Measurements from ENCODE around the gene MMP17. TPM values are rescaled to one million over a fixed set of nuclear protein-coding genes. Genes with fewer than 3 reads are reported as not detected.

Gene MMP17
- total RNA-seq (2014; rRNA removed; shearing (Covaris generic)) = 36.1 and 75.7 TPM in 2 replicates

DNA sequence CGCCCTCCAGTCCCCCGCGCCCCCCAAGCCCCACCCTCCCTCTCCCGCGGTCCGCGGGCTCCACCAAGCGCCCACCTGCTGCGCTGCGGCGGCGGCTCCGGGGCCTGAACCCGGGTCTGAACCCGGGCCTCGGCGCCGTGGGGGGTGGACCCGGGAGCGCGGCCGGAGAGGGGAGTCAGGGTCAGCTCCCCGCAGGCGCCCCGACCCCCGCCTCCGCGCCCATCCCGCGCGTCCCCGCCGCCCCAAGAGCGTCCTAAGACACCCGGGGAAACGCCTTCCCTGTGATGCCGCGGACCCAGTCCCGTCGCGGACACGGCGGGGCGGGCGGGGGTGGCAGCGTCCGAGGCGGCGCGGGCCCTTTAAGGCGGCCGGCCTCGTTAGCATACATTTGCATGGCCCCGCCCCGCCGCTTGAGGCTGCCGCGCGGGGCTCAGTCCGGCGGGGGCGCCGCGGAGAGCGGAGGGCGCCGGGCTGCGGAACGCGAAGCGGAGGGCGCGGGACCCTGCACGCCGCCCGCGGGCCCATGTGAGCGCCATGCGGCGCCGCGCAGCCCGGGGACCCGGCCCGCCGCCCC lies at the start of gene MMP17:
MMP17 (plus strand) TSS at position 433 of the 574 bp plus-strand sequence; CDS start at position 535, 102 bp downstream.
- H3K36me3 ChIP-seq (replicated peaks; ENCODE audit: control insufficient read depth, insufficient read depth, low read length) = no peaks in the 10 kb centered on the region
- peaks cover 29% of the 10 kb centered on the region for H3K27me3 ChIP-seq (ENCODE audit: control insufficient read depth, insufficient read depth, low read length)
- peak; percentile 97 for DNase-seq
- H3K4me3 ChIP-seq (ENCODE audit: insufficient read depth, low read depth, low read length) = peak within 1 kb of the TSS; percentile 51

DNA sequence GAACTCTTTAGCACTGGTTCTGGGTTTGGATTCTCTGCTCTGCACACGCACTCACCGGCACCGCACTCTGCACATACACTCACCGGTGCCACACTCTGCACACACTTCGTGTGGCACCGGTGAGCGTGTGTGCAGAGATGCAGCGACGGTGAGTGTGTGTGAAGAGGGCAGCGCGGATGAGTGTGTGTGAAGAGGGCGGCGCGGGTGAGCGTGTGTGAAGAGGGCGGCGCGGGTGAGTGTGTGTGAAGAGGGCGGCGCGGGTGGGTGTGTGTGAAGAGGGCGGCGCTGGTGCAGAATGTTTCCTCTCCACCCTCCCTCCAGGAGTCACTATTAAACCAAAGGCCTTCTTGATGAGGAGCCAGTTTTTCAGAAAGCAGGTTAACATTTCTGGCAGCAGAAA lies 49.2 kb upstream of the MMP17 start:
- Histone ChIP-seq H3K27me3 (ENCODE audit: control insufficient read depth, insufficient read depth, low read length) (no peaks in the 10 kb centered on the region), H3K36me3 (replicated peaks; ENCODE audit: control insufficient read depth, insufficient read depth, low read length) (peaks cover 12% of the 10 kb centered on the region), H3K4me3 (ENCODE audit: insufficient read depth, low read depth, low read length) (no peak overlapping the region)
- no peak for DNase-seq

GRCh38 chr12:131782061-131782460 lies 46.1 kb upstream of the MMP17 start:
- DNase-seq = no peak
- Histone ChIP-seq H3K4me3 (ENCODE audit: insufficient read depth, low read depth, low read length) (no peak overlapping the region), H3K27me3 (ENCODE audit: control insufficient read depth, insufficient read depth, low read length) (no peaks in the 10 kb centered on the region), H3K36me3 (replicated peaks; ENCODE audit: control insufficient read depth, insufficient read depth, low read length) (peaks cover 17% of the 10 kb centered on the region)

DNA sequence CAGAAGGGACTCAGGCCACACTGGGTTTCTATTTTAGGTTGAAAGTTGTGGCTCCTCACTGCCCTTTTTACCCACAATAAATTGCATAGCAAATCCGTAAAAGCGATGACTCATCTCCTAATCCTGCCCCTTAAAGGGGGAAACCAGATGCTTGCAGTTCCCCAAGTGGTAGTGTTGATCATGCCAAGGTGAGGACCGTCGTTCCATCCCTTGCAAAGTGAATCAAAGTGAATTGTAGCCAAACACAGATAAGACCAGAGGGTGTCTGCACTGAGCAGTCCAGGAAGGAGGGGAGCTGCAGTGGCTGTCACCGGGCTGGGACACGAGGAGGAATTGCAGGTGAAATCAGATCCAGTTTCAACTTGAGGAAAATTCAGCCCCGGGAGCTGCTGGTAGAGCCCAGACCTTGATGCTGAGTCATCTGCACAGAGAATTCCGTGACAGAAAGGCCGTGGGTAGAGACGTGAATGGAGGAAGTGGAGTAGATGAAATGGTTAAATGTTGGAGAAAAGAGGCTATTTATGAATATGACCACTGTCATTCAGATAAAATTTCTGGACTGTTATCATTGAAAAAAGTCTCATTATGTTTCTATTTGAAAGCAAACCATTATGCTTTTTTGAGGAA lies 44.2 kb upstream of the MMP17 start:
- DNase-seq = peak; percentile 77

DNA sequence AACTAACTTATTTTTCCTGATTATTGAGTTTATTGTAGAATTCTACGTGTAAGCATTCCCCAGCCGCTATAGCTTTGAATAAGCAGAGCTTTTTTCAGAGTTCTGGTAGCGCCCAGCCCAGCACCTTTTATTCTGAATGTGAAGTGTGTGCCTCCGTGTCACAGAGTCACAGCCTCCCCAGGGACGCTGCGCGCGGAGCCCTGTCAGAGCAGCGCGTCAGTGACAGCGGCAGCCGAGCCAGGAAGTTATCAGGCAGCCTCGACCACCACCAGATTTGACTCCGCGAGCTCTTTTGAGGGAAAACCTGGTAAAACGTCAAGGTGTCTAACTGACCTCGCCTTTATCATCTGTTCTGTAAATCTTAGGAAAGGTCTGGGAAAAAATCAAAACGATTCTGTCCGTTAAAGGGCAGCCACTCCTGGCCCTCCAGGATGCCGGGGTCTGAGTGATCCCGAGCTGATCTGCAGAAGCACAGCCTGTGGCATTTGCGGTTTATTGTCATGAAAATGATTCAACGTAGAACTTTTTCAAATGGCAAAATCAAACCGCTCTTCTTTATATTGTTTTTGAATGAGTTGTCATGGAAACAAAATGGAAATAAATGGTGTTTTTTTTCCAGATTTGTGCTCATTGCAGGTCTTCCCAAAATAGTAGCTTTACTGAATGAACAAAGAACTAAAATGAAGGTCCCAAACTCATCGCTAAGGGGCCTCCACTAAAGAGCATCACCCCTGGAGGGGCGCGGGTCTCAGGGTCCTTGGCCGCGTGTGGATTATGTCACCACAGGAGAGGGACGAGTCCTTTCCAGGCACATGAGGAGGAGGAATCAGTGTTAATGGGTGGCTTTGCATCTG lies 43.1 kb upstream of the MMP17 start:
- H3K4me3 ChIP-seq (ENCODE audit: insufficient read depth, low read depth, low read length) = no peak overlapping the region
- DNase-seq = peak; percentile 78
- peaks cover 18% of the 10 kb centered on the region for H3K36me3 ChIP-seq (replicated peaks; ENCODE audit: control insufficient read depth, insufficient read depth, low read length)
- H3K27me3 ChIP-seq (ENCODE audit: control insufficient read depth, insufficient read depth, low read length) = no peaks in the 10 kb centered on the region

More for the DNA sequence above, 44.2 kb upstream of the MMP17 start:
- Histone ChIP-seq H3K27me3 (ENCODE audit: control insufficient read depth, insufficient read depth, low read length) (no peaks in the 10 kb centered on the region), H3K36me3 (replicated peaks; ENCODE audit: control insufficient read depth, insufficient read depth, low read length) (peaks cover 17% of the 10 kb centered on the region), H3K4me3 (ENCODE audit: insufficient read depth, low read depth, low read length) (no peak overlapping the region)

- H3K4me3 ChIP-seq (ENCODE audit: insufficient read depth, low read depth, low read length) = no peak overlapping the region
- no peak for DNase-seq
- H3K36me3 ChIP-seq (replicated peaks; ENCODE audit: control insufficient read depth, insufficient read depth, low read length) = peaks cover 16% of the 10 kb centered on the region
- H3K27me3 ChIP-seq (ENCODE audit: control insufficient read depth, insufficient read depth, low read length) = no peaks in the 10 kb centered on the region
These were observed 42.3 kb upstream of the MMP17 start for GRCh38 chr12:131785763-131786330.

- Histone ChIP-seq H3K27me3 (ENCODE audit: control insufficient read depth, insufficient read depth, low read length) (no peaks in the 10 kb centered on the region), H3K36me3 (replicated peaks; ENCODE audit: control insufficient read depth, insufficient read depth, low read length) (peaks cover 16% of the 10 kb centered on the region), H3K4me3 (ENCODE audit: insufficient read depth, low read depth, low read length) (no peak overlapping the region)
- no peak for DNase-seq
These were observed 41.9 kb upstream of the MMP17 start for GRCh38 chr12:131786331-131786730.

DNA sequence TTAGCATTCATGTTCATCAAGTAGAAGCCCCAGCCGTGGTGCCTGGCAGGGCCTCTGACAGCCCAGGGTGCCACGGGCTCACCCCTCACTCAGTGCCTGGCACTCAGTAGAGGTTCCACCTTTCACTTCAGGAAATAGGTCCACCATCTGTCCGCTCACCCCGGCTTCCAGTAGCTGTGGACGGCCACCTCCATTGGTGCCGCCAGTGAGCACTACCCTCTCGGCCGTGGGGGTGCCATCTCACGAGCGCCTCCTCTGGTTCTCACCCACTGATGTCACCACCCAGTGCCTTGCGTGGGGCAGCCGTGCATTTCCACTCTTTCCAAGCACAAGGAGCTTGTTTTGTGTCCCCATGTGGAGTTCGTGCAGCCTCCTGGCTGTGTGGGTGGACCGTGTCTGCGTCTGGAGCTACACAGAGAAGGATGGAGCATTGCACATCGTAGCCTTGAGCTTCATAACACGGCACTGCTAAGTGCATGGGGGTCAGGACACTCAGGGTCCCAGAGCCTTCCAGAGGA lies 41.0 kb upstream of the MMP17 start:
- Histone ChIP-seq H3K36me3 (replicated peaks; ENCODE audit: control insufficient read depth, insufficient read depth, low read length) (peaks cover 16% of the 10 kb centered on the region), H3K27me3 (ENCODE audit: control insufficient read depth, insufficient read depth, low read length) (no peaks in the 10 kb centered on the region), H3K4me3 (ENCODE audit: insufficient read depth, low read depth, low read length) (no peak overlapping the region)
- no peak for DNase-seq

DNA sequence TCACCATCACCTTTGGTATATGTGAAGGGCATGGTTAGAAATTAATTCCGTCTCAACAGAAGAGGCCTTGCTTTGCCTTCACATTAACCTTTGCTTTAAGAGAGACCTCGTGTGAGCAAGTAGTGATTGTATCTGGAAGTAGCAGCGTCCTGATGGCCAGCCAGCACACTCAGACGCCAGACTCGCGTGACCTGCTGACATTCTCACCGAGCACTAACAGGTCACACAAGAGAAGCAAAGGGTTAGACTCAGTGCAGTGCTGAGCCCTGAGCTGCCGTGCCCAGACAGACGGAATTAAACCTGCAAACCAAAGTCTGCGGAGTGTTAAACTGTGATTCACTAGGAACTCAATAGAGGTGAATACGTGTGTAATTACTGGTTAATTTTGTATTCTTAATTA lies 40.1 kb upstream of the MMP17 start:
- H3K27me3 ChIP-seq (ENCODE audit: control insufficient read depth, insufficient read depth, low read length) = no peaks in the 10 kb centered on the region
- no peak for DNase-seq
- no peak overlapping the region for H3K4me3 ChIP-seq (ENCODE audit: insufficient read depth, low read depth, low read length)
- H3K36me3 ChIP-seq (replicated peaks; ENCODE audit: control insufficient read depth, insufficient read depth, low read length) = peaks cover 16% of the 10 kb centered on the region

DNA sequence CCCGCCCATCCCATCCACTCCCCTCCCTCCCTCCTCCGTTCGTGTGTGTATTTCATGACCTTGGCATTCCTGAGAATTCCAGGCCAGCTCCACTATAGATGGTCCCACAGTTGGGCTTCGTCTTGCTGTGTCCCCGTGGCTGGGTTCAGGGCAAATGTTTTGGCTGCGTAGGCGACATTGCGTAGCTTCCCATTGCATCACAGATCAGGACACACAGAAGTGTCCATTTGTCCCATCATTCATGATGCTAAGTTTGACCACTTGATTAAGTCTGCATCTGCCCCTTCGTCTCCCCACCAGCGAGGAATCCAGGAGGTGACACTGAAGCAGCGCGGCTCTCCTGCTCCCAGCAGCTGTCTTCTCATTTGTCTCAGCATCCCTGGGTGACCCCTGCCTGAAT lies 38.6 kb upstream of the MMP17 start:
- no peak for DNase-seq
- Histone ChIP-seq H3K36me3 (replicated peaks; ENCODE audit: control insufficient read depth, insufficient read depth, low read length) (peaks cover 16% of the 10 kb centered on the region), H3K4me3 (ENCODE audit: insufficient read depth, low read depth, low read length) (no peak overlapping the region), H3K27me3 (ENCODE audit: control insufficient read depth, insufficient read depth, low read length) (no peaks in the 10 kb centered on the region)

GRCh38 chr12:131793243-131794022 lies 34.8 kb upstream of the MMP17 start:
- Histone ChIP-seq H3K27me3 (ENCODE audit: control insufficient read depth, insufficient read depth, low read length) (no peaks in the 10 kb centered on the region), H3K4me3 (ENCODE audit: insufficient read depth, low read depth, low read length) (no peak overlapping the region), H3K36me3 (replicated peaks; ENCODE audit: control insufficient read depth, insufficient read depth, low read length) (peaks cover 2% of the 10 kb centered on the region)
- DNase-seq = no peak

DNA sequence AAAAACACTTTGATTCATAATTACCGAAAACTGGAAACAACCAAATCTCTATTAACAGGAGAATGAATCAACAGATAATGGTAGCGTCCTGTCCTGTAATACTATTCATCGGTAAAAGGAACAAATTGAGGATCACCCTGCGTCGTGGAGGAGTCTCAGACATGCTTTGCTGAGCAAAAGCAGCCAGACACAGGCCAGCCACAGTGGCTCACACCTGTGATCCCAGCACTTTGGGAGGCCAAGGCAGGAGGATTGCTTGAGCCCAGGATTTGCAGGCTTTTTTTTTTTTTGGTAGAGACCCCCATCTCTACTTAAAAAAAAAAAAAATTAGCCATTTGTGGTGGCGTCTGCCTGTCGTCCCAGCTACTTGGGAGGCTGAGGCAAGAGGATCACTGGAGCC lies 34.1 kb upstream of the MMP17 start:
- H3K4me3 ChIP-seq (ENCODE audit: insufficient read depth, low read depth, low read length) = no peak overlapping the region
- peaks cover 4% of the 10 kb centered on the region for H3K36me3 ChIP-seq (replicated peaks; ENCODE audit: control insufficient read depth, insufficient read depth, low read length)
- H3K27me3 ChIP-seq (ENCODE audit: control insufficient read depth, insufficient read depth, low read length) = no peaks in the 10 kb centered on the region
- no peak for DNase-seq

GRCh38 chr12:131794573-131794972 lies 33.6 kb upstream of the MMP17 start:
- DNase-seq = no peak
- no peak overlapping the region for H3K4me3 ChIP-seq (ENCODE audit: insufficient read depth, low read depth, low read length)
- H3K27me3 ChIP-seq (ENCODE audit: control insufficient read depth, insufficient read depth, low read length) = no peaks in the 10 kb centered on the region
- peaks cover 6% of the 10 kb centered on the region for H3K36me3 ChIP-seq (replicated peaks; ENCODE audit: control insufficient read depth, insufficient read depth, low read length)

- no peaks in the 10 kb centered on the region for H3K27me3 ChIP-seq (ENCODE audit: control insufficient read depth, insufficient read depth, low read length)
- no peak for DNase-seq
These were observed 33.1 kb upstream of the MMP17 start for GRCh38 chr12:131795064-131795463.

More at GRCh38 chr12:131795064-131795463, 33.1 kb upstream of the MMP17 start:
- no peak overlapping the region for H3K4me3 ChIP-seq (ENCODE audit: insufficient read depth, low read depth, low read length)
- peaks cover 4% of the 10 kb centered on the region for H3K36me3 ChIP-seq (replicated peaks; ENCODE audit: control insufficient read depth, insufficient read depth, low read length)
